AG04449 (cell line): ENCODE measurements around the gene CTSE.

ENCODE experiments used
- CTCF ChIA-PET: fragments of 350-600 bp; formaldehyde crosslinking; extraction: SDS; loops from one replicate; lab custom pipeline; 2021; ENCODE audit warnings: antibody characterized with exemption; lab: Yijun Ruan, JAX
- POLR2A ChIA-PET: fragments of 400-600, 350-600 bp; formaldehyde crosslinking; extraction: SDS; loops from one replicate; lab custom pipeline; 2020; ENCODE audit warnings: antibody characterized with exemption, inconsistent platforms; lab: Yijun Ruan, JAX
- DNase-seq: peaks from one replicate; pipeline ENCODE4 v3.0.0-alpha.2; 2010; ENCODE audit warnings: low read depth, low spot score
- H3K4me3 ChIP-seq: 2 replicates; pipeline ENCODE4 v1.5.1; 2011; ENCODE audit warnings: low read depth, mild to moderate bottlenecking, control low read depth, low read length
- CTCF ChIP-seq: IDR thresholded peaks from one replicate; pipeline ENCODE4 v1.5.1; 2011; ENCODE audit warnings: mild to moderate bottlenecking, moderate library complexity, low read length, control low read depth, inconsistent platforms; ENCODE audit not compliant: insufficient read depth; ENCODE audit errors: missing control alignments

Gene CTSE

GRCh38 chr1:205975387-205975998, 48.2 kb downstream of the CTSE start:
- TF ChIP-seq CTCF, result no peak
- no peak overlapping the region for H3K4me3 ChIP-seq
- no peak for DNase-seq
- ChIA-PET POLR2A (no interaction called here), CTCF (interaction anchor here (2.4 to 13.6 kb wide), 7 partner anchors 11 to 184 kb away, joined by 25 to 992 read pairs (median 68); no protein-coding TSS in a partner anchor)

- H3K4me3 ChIP-seq, result no peak overlapping the region
- no peak for TF ChIP-seq CTCF
- DNase-seq, result no peak
- POLR2A ChIA-PET, result no interaction called here
- CTCF ChIA-PET, result no interaction called here
Observed at GRCh38 chr1:205974712-205975111, 49.0 kb downstream of the CTSE start.

- no peak overlapping the region for H3K4me3 ChIP-seq
- POLR2A ChIA-PET, result no interaction called here
- TF ChIP-seq CTCF, result no peak
- DNase-seq, result no peak
- CTCF ChIA-PET, result no interaction called here
Observed at GRCh38 chr1:205973377-205974232, 50.1 kb downstream of the CTSE start.

- no peak for TF ChIP-seq CTCF
- CTCF ChIA-PET, result interaction anchor here (0.7 to 6.3 kb wide), 6 partner anchors 10 to 180 kb away, joined by 3 to 60 read pairs (median 5); no protein-coding TSS in a partner anchor
- POLR2A ChIA-PET, result no interaction called here
- H3K4me3 ChIP-seq, result no peak overlapping the region
- no peak for DNase-seq
Observed at GRCh38 chr1:205972491-205973168, 51.1 kb downstream of the CTSE start.

- ChIA-PET CTCF (interaction anchor here (0.7 to 6.3 kb wide), 8 partner anchors 11 to 314 kb away, joined by 3 to 60 read pairs (median 4); no protein-coding TSS in a partner anchor), POLR2A (no interaction called here)
- TF ChIP-seq CTCF, result no peak
- H3K4me3 ChIP-seq, result no peak overlapping the region
- no peak for DNase-seq
Observed at GRCh38 chr1:205972081-205972480, 51.6 kb downstream of the CTSE start.
